ENCODE data around the gene OTOP2.

OTOP2 gene

GRCh38 chr17:74971842-74972106 is 47.7 kb downstream of the OTOP2 start:
- TF ChIP-seq CTCF (IDR thresholded peaks at IDR 0.05; ENCODE audit: borderline replicate concordance, control extremely low read depth, extremely low read depth, insufficient read depth, missing control alignments) = no peak
- in situ Hi-C loops (cut with MboI; ENCODE audit: low sequenced_read_pairs, unreplicated experiment) = no loop called here

DNA sequence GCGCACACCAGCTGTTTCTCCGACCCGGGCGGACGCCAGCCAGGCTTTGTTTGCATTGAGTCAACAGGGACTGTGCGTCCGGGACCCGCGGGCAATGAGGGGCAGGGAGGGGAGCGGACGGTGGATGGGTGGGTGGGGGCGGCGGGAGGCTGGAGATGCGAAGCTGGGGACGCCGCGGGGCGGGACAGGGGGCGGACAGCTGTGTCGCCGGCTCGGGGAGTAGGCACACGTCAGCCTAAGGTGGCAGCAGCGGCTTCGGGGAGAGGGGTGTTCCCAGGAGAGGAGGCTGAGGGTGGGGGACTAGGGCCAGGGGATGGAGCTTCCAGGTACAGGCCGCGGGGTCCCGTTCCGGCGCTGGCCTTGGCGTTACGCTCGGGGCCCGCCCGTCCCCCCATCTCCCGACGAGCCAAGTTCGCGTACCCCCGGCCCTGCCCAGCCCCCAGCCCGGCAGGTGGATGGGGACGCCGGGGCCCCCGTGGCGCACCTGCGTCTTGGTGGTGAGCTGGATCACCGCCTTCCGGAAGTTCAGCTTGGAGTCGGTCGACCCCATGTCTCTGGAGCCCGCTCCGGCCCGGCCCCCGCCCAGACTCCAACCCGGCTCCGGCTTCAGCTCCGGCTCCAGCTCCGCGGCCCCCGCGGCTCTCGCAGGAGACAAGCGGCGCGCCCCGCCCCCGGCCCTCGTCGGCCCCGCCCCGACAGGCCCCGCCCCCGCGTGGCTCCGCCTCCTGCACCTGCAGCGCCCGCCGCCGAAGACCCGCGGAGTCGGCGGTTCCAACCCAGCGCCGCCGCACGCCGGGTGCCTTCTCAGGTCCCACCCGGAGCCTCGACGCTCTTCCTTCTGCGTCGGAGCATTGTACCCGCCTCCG is 48.3 kb downstream of the OTOP2 start, which contains the start of gene HID1:
TSS of gene HID1 (minus strand) at position 653 of the 866 bp plus-strand sequence. CDS start at position 550, 103 bp downstream.
- peak; percentile 90 for DNase-seq (ENCODE audit: low spot score)
- in situ Hi-C loops (cut with MboI; ENCODE audit: low sequenced_read_pairs, unreplicated experiment) = no loop called here
- TF ChIP-seq CTCF (IDR thresholded peaks at IDR 0.05; ENCODE audit: borderline replicate concordance, control extremely low read depth, extremely low read depth, insufficient read depth, missing control alignments) = no peak

More at GRCh38 chr17:74971842-74972106, 47.7 kb downstream of the OTOP2 start:
- no peak for DNase-seq (ENCODE audit: low spot score)

- DNase-seq (ENCODE audit: low spot score) = no peak
- in situ Hi-C loops (cut with MboI; ENCODE audit: low sequenced_read_pairs, unreplicated experiment) = no loop called here
Observed at GRCh38 chr17:74972973-74973328, 48.9 kb downstream of the OTOP2 start.

GRCh38 chr17:74975943-74976342 is 51.9 kb downstream of the OTOP2 start:
- DNase-seq (ENCODE audit: low spot score) = no peak
- in situ Hi-C loops (cut with MboI; ENCODE audit: low sequenced_read_pairs, unreplicated experiment) = no loop called here
- TF ChIP-seq CTCF (IDR thresholded peaks at IDR 0.05; ENCODE audit: borderline replicate concordance, control extremely low read depth, extremely low read depth, insufficient read depth, missing control alignments) = no peak

More at GRCh38 chr17:74972973-74973328, 48.9 kb downstream of the OTOP2 start:
- no peak for TF ChIP-seq CTCF (IDR thresholded peaks at IDR 0.05; ENCODE audit: borderline replicate concordance, control extremely low read depth, extremely low read depth, insufficient read depth, missing control alignments)

GRCh38 chr17:74977802-74978201 is 53.7 kb downstream of the OTOP2 start:
- in situ Hi-C loops (cut with MboI; ENCODE audit: low sequenced_read_pairs, unreplicated experiment) = no loop called here
- no peak for TF ChIP-seq CTCF (IDR thresholded peaks at IDR 0.05; ENCODE audit: borderline replicate concordance, control extremely low read depth, extremely low read depth, insufficient read depth, missing control alignments)

DNA sequence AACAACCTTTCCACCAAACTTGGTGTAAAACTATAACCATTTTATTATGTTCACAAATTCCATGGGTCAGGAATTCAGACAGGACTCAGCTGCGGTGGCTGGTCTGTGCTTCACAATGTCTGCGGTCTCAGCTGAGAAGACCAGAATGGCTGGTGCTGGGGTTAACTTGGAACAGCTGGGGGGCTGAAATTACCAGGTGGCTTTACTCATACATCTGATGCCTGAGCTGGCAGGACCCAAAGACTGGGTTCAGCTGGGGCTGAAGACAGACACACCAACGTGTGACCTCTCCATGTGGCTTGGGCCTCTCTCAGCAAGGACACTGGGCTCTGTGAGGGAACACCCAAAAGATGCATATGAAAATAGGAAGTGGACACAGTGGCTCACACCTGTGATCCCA is 54.2 kb downstream of the OTOP2 start:
- TF ChIP-seq CTCF (IDR thresholded peaks at IDR 0.05; ENCODE audit: borderline replicate concordance, control extremely low read depth, extremely low read depth, insufficient read depth, missing control alignments) = no peak
- no peak for DNase-seq (ENCODE audit: low spot score)
- in situ Hi-C loops (cut with MboI; ENCODE audit: low sequenced_read_pairs, unreplicated experiment) = no loop called here

More at GRCh38 chr17:74977802-74978201, 53.7 kb downstream of the OTOP2 start:
- DNase-seq (ENCODE audit: low spot score) = no peak
